Medulla oblongata (tissue), 1 donor: Measurements from ENCODE around the gene P2RY14.

Experiments
- DNase-seq: peaks from one replicate; pipeline ENCODE4 v3.0.0-alpha.2; 2015; ENCODE audit errors: extremely low spot score

The P2RY14 gene

GRCh38 chr3:151191095-151191494 is 87.2 kb downstream of the P2RY14 start:
- no peak for DNase-seq

GRCh38 chr3:151183265-151183671 is 95.1 kb downstream of the P2RY14 start:
- no peak for DNase-seq

- DNase-seq = no peak
Observed at GRCh38 chr3:151182349-151183079, 95.8 kb downstream of the P2RY14 start.

GRCh38 chr3:151178208-151178845 is 100.0 kb downstream of the P2RY14 start:
- no peak for DNase-seq

- DNase-seq = no peak
Observed at GRCh38 chr3:151175952-151176351, 102.4 kb downstream of the P2RY14 start.

- DNase-seq = no peak
Observed at GRCh38 chr3:151174351-151174750, 104.0 kb downstream of the P2RY14 start.

GRCh38 chr3:151171145-151171757 is 107.1 kb downstream of the P2RY14 start:
- DNase-seq = peak; percentile 30

GRCh38 chr3:151169948-151170679 is 108.2 kb downstream of the P2RY14 start:
- DNase-seq = peak; percentile 77

- peak; percentile 30 for DNase-seq
Observed at GRCh38 chr3:151169262-151169947, 108.9 kb downstream of the P2RY14 start.

- DNase-seq = peak; percentile 81
Observed at GRCh38 chr3:151168269-151169094, 109.9 kb downstream of the P2RY14 start.

- DNase-seq = no peak
Observed at GRCh38 chr3:151166161-151166560, 112.2 kb downstream of the P2RY14 start.

- DNase-seq = no peak
Observed at GRCh38 chr3:151165226-151165625, 113.1 kb downstream of the P2RY14 start.
